ENCODE results near the gene COL15A1.

COL15A1 gene

DNA sequence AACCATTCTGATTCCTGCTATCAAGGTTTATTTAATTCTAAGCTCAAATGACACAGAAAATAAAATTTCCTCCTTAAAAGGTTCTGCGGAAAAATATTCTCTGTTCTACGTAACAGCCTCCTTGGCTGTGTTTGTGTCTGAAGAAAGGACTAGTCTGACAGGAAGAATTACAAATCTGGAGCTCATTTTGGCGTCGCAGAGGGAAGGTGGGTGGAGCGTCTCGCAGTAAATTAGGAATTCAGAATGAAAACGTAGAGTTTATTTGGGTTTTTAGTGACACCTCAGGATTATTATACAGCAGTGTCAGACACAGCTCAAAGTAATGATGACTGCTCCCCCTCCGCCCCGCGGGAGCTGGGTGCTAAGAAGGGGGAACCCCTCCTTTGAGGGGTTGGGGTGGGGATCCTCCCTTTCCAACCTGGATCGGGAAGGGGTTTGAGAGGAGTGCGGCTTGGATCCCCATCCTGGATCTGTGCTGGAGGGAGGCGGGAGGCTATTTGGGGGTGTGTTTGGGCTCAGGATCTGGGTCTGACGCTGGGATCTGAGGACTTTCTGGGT is 160.3 kb downstream of the COL15A1 start:
- H3K4me1 Mint-ChIP-seq: peaks cover 49% of the 10 kb centered on the region
- H3K4me3 Mint-ChIP-seq: peak overlapping the region; percentile 87 to 93
- DNase-seq: peak in 1 of 2 donors; percentile 17
- H3K27ac Mint-ChIP-seq: peak overlapping the region; percentile 48 to 97
- ATAC-seq: no peak
- H3K9me3 Mint-ChIP-seq: peaks cover 0 to 12% of the 10 kb centered on the region in 2 donors
- H3K27me3 Mint-ChIP-seq: no peaks in the 10 kb centered on the region

DNA sequence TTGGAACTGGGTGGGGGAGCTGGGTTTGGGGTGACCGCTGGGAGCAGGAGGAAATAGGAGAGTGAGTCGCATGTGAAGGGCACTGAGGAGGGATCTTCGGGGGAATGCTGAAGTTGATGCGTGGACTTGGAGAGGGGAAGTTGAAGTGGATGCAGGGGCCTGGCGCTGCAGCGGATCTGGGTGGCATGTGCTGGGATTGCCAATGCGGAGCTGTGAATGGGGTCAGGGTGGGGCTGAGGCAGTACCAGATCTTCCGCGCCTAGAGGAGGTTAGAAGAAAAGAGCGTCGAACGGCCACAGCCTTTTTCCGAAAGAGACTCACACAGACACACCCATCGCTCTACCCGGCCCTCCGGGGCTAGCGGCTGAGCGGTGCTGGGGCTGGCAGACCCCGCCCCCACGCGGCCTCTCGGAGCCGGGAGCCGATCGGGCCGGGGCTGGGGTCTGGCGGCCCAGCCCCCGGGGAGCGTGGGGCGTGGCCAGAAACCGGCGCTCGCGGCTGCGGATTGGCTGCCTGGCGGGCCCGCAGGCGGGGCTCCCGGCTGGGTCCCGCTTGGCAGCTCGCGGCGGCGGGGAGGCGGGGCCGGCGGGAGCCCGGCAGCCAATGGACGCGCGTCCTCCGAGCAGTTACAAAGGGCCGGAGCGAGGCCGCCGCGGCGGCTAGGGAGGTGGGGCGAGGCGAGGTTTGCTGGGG is 160.9 kb downstream of the COL15A1 start, which contains the start of gene TGFBR1:
Gene TGFBR1, plus strand, starts transcription at position 655 of the 693 bp plus-strand sequence. CDS start 93 bp downstream, outside the sequence.
- Mint-ChIP-seq H3K27ac (peak within 1 kb of the TSS; percentile 82 to 97), H3K4me3 (peak within 1 kb of the TSS; percentile 87 to 93), H3K4me1 (peaks cover 56% of the 10 kb centered on the region), H3K9me3 (peaks cover 0 to 5% of the 10 kb centered on the region in 2 donors), H3K27me3 (no peaks in the 10 kb centered on the region)
- DNase-seq (peak; percentile 92 to 95), ATAC-seq (peak; percentile 92)

DNA sequence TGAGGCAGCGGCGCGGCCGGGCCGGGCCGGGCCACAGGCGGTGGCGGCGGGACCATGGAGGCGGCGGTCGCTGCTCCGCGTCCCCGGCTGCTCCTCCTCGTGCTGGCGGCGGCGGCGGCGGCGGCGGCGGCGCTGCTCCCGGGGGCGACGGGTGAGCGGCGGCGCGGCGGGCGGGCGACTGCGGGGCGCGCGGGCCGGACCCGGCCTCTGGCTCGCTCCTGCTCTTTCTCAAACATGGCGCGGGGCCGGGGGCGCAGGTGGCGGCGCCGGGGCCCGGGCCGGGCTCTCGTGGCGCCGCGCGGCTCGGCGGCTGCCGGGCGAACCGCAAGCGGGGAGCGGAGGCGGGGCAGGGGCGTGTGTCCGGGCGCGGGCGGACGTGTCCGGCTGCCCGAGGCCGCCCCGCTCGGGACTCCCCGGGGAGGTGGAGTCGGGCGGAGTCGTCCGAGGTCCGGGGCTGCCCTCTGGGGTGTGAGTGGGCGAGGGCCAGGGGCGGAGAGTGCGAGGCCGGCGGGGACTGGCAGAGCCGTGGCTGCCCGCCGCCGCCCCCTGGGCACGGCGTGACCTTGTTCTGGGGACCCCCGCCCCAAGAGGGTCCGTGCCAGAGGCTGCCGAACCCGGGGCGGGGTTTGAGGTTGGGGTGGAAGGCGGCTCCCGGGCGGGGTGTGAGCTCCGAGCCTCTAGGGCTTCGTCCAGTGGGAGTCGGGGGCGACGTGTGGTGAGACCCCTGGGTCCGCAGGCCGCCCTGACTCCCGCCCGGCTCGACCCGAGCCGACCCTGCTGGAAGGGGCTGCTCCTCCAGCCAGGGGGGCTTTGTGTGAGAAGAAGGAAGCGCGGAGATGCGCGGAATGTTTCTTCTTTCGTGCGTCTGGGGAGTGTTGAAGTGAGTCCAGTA is 161.7 kb downstream of the COL15A1 start:
- Mint-ChIP-seq H3K27ac (peak overlapping the region; percentile 82 to 86), H3K9me3 (no peaks in the 10 kb centered on the region), H3K27me3 (no peaks in the 10 kb centered on the region), H3K4me1 (peaks cover 64% of the 10 kb centered on the region), H3K4me3 (peak overlapping the region; percentile 85 to 87)
- DNase-seq: peak; percentile 51 to 55
- peak; percentile 48 for ATAC-seq

DNA sequence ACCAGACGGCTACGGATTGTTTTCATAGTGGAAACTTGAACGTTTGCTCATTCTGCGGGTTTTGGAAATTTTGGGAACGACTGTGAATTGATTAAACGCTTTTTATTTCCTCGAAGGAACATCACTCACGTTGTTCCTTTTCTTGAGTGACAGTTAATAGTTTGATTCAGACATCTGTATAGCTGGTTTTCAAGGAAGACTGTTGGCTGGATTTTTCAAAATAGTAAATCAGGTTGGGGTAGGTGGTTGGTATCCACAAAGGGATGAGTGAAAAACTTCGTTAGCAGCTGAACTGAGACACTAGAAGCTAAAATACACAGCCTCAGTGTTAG is 162.3 kb downstream of the COL15A1 start:
- Mint-ChIP-seq H3K4me1 (peaks cover 67% of the 10 kb centered on the region), H3K9me3 (no peaks in the 10 kb centered on the region), H3K27me3 (no peaks in the 10 kb centered on the region), H3K4me3 (peak overlapping the region; percentile 85 to 87), H3K27ac (peak overlapping the region; percentile 82 to 86)
- DNase-seq (no peak), ATAC-seq (no peak)

DNA sequence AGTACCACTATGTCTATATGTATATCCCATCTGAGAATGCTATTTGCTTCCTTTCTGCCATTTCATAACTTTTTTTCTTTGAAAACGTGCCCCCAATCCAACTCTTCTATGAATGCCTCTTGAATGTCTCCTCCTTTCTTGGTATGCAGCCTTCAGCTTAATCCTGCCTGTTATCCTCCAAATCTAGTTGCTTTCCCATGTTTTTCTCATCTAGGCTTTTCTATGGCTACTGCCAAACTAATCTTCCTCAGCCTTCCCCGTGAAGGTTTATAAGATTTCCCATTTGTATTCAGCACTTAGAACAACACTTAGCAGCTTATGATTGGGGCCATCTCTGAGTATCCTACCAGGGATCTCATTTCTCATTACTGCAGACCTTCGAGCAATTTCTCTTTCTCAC is 163.7 kb downstream of the COL15A1 start:
- H3K27me3 Mint-ChIP-seq: no peaks in the 10 kb centered on the region
- no peak for ATAC-seq

DNA sequence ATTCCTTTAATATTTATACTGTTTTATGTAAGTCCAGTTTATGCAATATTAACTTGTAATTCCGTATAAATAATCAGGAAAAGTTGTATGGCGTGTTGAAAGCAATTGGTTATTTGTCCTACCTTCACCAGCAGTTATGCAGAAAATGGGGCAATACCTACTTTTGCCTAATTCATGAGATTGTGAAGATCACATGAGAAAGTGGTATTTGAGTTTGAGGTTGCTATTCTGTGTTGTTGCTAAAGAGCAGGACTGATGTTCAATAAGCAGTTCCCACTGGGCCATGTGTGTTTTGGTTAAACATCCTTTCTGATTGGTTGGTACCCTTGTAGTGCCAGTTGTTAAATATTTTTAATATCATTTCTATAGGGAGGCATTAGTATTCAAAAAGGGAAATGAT is 164.4 kb downstream of the COL15A1 start:
- Mint-ChIP-seq H3K27ac (no peak overlapping the region), H3K4me1 (peaks cover 84% of the 10 kb centered on the region), H3K27me3 (no peaks in the 10 kb centered on the region), H3K9me3 (no peaks in the 10 kb centered on the region), H3K4me3 (peak overlapping the region; percentile 54 to 87)
- DNase-seq: no peak
- ATAC-seq: no peak

More for the DNA sequence above, 163.7 kb downstream of the COL15A1 start:
- Mint-ChIP-seq H3K4me3 (peak overlapping the region; percentile 54 to 87), H3K27ac (peak overlapping the region in 1 of 2 donors; percentile 2), H3K9me3 (no peaks in the 10 kb centered on the region), H3K4me1 (peaks cover 77% of the 10 kb centered on the region)
- DNase-seq: no peak

DNA sequence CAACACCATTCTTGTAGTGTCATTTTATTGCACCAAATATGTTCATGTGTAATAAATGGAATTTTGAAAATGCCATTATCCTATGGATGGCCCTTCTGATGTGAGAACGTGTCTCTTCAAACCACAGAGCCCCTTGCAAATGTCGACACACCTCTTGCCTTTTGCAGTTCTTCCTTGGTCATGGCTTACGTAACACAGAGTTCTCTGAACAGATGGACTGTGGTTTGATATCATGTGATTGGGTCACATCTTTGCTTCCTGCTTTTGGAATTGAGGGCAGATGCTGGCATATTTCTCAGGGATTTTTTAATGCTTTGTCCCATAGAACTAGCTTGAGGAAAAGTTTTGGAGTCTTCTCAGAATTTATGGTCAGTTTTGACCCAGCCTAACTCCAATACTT is 165.8 kb downstream of the COL15A1 start:
- no peak for DNase-seq
- H3K27ac Mint-ChIP-seq: no peak overlapping the region

DNA sequence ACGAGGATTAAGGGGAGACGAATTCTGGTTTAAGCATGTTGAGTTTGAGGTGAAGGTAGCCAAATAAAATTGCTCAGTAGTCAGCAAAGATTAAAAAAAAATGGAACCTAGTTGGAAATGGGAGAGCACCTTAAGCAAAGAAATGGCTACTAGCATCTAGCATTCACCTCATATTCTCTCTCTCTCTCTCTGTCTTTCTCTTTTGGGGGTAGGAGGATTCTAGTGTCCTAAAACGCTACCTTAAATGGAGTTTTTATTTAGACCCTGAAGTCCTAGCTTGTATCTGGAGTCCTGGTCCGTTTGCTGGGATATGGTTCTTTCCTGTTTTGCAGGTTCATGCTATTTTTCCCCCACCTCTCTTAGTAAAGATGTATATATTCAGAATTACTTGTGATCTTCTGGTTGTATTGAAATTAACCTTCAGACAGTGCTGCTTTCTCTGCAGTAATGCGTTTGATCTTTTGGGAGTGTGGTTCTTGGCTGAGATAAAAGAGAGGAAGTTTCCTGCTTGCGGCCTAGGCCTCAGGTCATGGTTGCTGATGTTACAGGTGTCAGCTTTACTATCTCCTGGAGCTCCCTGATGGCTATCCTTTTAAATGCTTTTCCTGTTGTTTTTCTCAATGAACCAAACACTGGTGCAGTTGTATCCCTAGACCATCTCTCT is 169.2 kb downstream of the COL15A1 start:
- Mint-ChIP-seq H3K27me3 (no peaks in the 10 kb centered on the region), H3K27ac (no peak overlapping the region), H3K4me3 (peak overlapping the region; percentile 31 to 70), H3K9me3 (no peaks in the 10 kb centered on the region), H3K4me1 (peaks cover 82% of the 10 kb centered on the region)
- peak; percentile 87 for ATAC-seq
- DNase-seq: peak in 1 of 2 donors; percentile 25

More for the DNA sequence above, 165.8 kb downstream of the COL15A1 start:
- Mint-ChIP-seq H3K9me3 (no peaks in the 10 kb centered on the region), H3K4me1 (peaks cover 84% of the 10 kb centered on the region), H3K4me3 (no peak overlapping the region), H3K27me3 (no peaks in the 10 kb centered on the region)
- no peak for ATAC-seq

DNA sequence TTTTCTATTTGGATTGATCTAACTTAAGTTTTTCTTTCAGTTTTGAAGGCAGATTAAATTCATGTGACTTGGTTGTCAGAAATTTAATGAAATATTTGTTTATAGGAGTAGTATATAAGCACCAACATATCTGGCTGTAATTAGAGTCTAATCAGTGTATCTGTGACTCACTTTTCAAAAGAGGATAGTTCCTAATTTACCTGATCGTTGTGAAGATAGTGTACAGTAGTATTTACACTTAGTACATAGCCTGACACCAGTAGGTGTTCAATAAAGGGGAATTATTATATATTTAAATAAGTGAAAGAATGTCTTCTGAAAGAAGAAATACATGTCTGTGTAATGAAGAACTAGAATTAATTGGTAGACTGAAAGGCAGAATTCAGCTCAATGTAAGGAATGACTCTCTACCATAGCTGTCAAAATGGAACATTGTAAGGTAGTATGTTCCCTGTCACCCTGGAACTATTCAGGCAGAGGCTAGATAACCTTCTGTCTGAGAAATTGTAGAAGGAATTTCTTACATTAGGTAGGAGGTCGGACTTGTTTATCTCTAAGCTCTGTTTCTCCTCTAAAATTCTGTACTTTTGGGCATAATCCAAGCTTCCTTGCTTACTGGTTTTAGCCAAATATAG is 169.8 kb downstream of the COL15A1 start:
- Mint-ChIP-seq H3K27me3 (no peaks in the 10 kb centered on the region), H3K9me3 (no peaks in the 10 kb centered on the region), H3K27ac (peak overlapping the region in 1 of 2 donors; percentile 9), H3K4me1 (peaks cover 77% of the 10 kb centered on the region), H3K4me3 (peak overlapping the region; percentile 31 to 70)
- no peak for ATAC-seq
- no peak for DNase-seq

DNA sequence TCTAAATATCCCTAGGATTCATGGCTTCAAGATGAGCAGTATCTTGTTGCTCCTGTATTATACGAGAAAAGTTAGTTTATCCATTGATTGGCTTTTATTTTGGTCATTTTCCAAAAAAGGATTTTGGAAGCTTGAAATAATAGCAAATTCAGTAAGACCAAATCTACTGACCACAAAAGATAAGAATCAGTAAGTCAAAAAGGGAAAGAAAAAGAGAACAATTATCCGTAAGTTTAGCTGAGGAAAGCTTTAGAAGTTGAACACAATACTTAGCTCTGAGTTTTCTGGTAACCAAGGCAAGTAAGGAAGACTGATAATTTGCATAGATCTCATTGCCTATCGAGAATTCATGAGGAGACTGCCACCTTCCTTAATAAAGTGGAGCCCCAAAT is 170.3 kb downstream of the COL15A1 start:
- Mint-ChIP-seq H3K9me3 (no peaks in the 10 kb centered on the region), H3K4me3 (no peak overlapping the region), H3K4me1 (peaks cover 77% of the 10 kb centered on the region), H3K27me3 (no peaks in the 10 kb centered on the region), H3K27ac (peak overlapping the region in 1 of 2 donors; percentile 9)
- DNase-seq (no peak), ATAC-seq (no peak)

DNA sequence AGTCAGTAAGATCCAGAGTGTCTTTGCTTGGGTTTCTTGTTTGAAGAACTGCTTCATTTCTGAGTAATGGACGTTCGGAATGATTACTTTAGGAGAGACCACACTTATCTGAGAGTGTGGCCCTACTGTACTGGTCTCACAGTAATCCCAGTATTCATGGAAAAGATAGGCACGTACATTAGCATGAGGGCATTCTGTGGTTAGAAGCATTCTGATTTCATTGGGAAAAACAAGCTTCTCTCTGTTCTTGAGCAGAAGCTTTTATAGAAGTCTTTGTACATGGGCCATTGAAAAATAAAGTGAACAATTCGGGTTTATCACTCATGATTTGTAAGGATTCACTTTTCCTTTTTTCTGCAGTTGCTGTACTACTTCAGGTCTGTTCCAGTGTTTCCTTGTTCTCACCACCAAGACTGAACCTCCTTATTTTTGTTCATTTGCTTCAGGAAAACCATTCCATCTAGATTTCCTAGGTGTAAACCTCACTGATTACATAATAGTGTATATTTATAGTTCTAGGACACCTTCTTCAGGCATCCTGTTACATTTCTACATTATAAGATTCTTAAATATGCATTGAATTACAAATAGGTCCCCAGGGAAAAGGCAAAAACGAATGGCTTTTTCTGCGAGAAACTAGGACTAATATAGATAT is 171.3 kb downstream of the COL15A1 start:
- Mint-ChIP-seq H3K4me3 (no peak overlapping the region), H3K27ac (no peak overlapping the region), H3K4me1 (peaks cover 77% of the 10 kb centered on the region), H3K9me3 (no peaks in the 10 kb centered on the region), H3K27me3 (no peaks in the 10 kb centered on the region)
- ATAC-seq (no peak), DNase-seq (no peak)

DNA sequence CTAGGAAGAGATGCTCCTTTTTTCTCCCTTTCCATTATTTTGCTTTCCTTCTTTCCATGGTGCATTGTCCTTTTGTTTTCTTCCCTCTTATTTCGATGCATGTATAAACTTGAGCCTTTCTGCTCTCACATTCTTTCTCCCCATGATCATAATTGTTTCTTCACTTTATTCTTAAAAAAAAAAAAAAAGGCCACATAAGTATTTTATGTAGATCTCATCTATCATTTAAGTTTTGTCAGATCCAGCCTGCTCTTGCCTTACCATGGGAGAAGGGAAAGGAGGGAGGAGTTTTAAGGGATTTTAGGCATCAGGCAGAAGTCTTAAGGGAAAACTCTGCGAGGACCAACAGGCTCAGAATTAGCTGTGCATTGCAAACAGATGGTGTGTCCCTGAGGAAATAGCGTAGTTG is 172.3 kb downstream of the COL15A1 start:
- Mint-ChIP-seq H3K27ac (no peak overlapping the region), H3K27me3 (no peaks in the 10 kb centered on the region), H3K9me3 (no peaks in the 10 kb centered on the region), H3K4me1 (peaks cover 80% of the 10 kb centered on the region), H3K4me3 (no peak overlapping the region)
- DNase-seq (no peak), ATAC-seq (no peak)

DNA sequence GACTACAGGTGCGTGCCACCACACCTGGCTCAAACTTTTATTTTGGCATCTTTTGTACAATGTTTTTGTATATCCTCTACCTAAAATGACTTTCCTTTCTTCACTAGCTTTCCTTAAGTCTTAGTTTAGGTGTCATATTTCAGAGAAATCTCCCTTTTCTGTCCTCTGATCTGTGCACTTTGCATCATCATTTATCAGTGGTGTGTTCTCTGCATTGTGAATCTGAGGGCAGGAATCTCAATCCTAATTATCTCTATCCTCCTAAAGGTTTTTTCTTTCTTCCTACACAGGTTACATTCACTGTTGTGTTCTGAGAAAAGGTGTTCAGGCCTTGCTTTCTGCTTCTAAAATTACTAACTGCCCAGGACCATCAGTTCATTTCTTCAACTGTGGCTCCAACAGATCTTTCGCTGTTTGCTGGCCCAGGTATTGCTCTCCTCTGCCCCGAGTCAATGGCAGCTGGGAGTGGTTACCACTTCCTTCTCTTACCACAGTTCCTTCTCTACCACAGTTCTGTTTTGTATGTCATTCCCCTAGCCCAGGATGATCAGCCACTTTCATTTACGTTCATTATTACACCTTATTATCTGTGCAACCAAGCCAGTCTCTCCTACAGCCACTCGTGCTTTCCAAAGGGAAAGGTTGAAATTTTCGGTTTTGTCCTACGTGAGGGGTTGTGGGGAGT is 175.2 kb downstream of the COL15A1 start:
- peak overlapping the region; percentile 76 to 80 for H3K4me3 Mint-ChIP-seq
- no peaks in the 10 kb centered on the region for H3K9me3 Mint-ChIP-seq
- H3K27me3 Mint-ChIP-seq: no peaks in the 10 kb centered on the region
- DNase-seq: peak; percentile 46 to 71
- peak overlapping the region; percentile 88 to 92 for H3K27ac Mint-ChIP-seq
- H3K4me1 Mint-ChIP-seq: peaks cover 80% of the 10 kb centered on the region
- ATAC-seq: peak; percentile 100

Data from stimulated activated naive CD8-positive, alpha-beta T cell treated with anti-CD3 and anti-CD28 coated beads, Interleukin-15, amount 100 ng/mL, for 72 hours (primary cell).